Measurements from ENCODE around the gene LENG8. TPM values are rescaled to one million over a fixed set of nuclear protein-coding genes. Genes with fewer than 3 reads are reported as not detected.
A peak's percentile ranks its signal among the peaks of the same experiment; 100 is the strongest.

The LENG8 gene
- total and polyA plus RNA-seq, 2 of the 8 experiments (the other 6 are each of a cell fraction or from before 2014, with no cell fraction given), result 62.2 to 108 TPM

- no peak overlapping the region; the same call in 1 of the 2 replicates for H4K8ac ChIP-seq (ENCODE audit: extremely low read depth, insufficient read depth, low read length)
- no peak overlapping the region for H2BK120ac ChIP-seq (replicated peaks; ENCODE audit: low read depth, low read length)
- H2BK20ac ChIP-seq (ENCODE audit: low read length), result 0 out of 2 replicates have a peak overlapping the region, but pooled peaks have one; percentile 61
- ChIA-PET CTCF (ENCODE audit: partially characterized antibody) (interaction anchor here (0.6 to 7.4 kb wide), 7 partner anchors 12 to 1707 kb away, joined by 3 to 109 read pairs (median 10); partner anchors contain the start of gene LENG8), POLR2A (ENCODE audit: partially characterized antibody) (interaction anchor here (0.6 to 13.5 kb wide), 13 partner anchors 9 to 1278 kb away, joined by 3 to 133 read pairs (median 4); partner anchors contain the start of genes LENG8 and TTYH1)
- 47% methylated on average over 14 of the region's 15 CpGs; no CpG with 5 or more reads in 1 of the 2 experiments for WGBS, 2 experiments (ENCODE audit: extremely low coverage in 1 of 2, insufficient coverage in 1 of 2, insufficient read length in 1 of 2, insufficient replicate concordance in 2 of 2, low coverage in 1 of 2, low lambda C conversion rate in 2 of 2, missing lambda C conversion rate in 1 of 2)
- no peaks in the 10 kb centered on the region for H3K9me3 ChIP-seq (ENCODE audit: insufficient read depth in 2 of 2, low read depth in 1 of 2, low read length in 1 of 2)
- peaks cover 1% of the 10 kb centered on the region; the same call in 1 of the 2 replicates for H3K23me2 ChIP-seq (ENCODE audit: low read depth, low read length)
- H3K56ac ChIP-seq (replicated peaks; ENCODE audit: insufficient read length, low read depth, low read length), result no peak overlapping the region
- H3K4me3 ChIP-seq (ENCODE audit: extremely low read depth in 1 of 4, insufficient read depth in 2 of 4, low read depth in 3 of 4, low read length in 4 of 4), result peak overlapping the region in 1 of 4 experiments; percentile 20; a peak in 1 of 8 replicates
- H2BK5ac ChIP-seq (ENCODE audit: low read depth, low read length), result peak overlapping the region; percentile 81
- peaks cover 7% of the 10 kb centered on the region; the same call in 1 of the 2 replicates for H3K79me1 ChIP-seq (ENCODE audit: low read depth, low read length)
- peaks cover 0 to 6% (median 0%) of the 10 kb centered on the region in 4 experiments; a peak in 1 of 8 replicates for H3K36me3 ChIP-seq (ENCODE audit: control insufficient read depth in 2 of 4, insufficient read depth in 4 of 4, low read length in 3 of 4)
- no peak overlapping the region for H3K23ac ChIP-seq (ENCODE audit: insufficient read length)
- peak in 1 of 2 experiments; percentile 61 for DNase-seq (ENCODE audit: low read depth in 1 of 2, low spot score in 2 of 2)
- no peak overlapping the region for H3K27ac ChIP-seq (ENCODE audit: low read depth, low read length)
- peak overlapping the region; percentile 88; the same call in 1 of the 2 replicates for H2BK15ac ChIP-seq (ENCODE audit: low read length)
- H2BK12ac ChIP-seq (ENCODE audit: low read depth, low read length), result peak overlapping the region; percentile 84; the same call in 1 of the 2 replicates
- peaks cover 11 to 24% of the 10 kb centered on the region in 2 experiments for H4K20me1 ChIP-seq (replicated peaks in 1 of 2; ENCODE audit: control insufficient read depth in 1 of 2, insufficient read depth in 2 of 2, low read length in 2 of 2)
- no peak overlapping the region for H2AFZ ChIP-seq (ENCODE audit: low read length)
- peak overlapping the region; percentile 11 to 55; a peak in 3 of 4 replicates for H3K4me2 ChIP-seq (ENCODE audit: insufficient read depth in 1 of 2, low read depth in 2 of 2, low read length in 2 of 2)
- H3K27me3 ChIP-seq (replicated peaks in 1 of 4; ENCODE audit: control insufficient read depth in 3 of 4, extremely low read depth in 1 of 4, insufficient read depth in 3 of 4, low read length in 3 of 4), result peaks cover 0 to 2% (median 0%) of the 10 kb centered on the region in 4 experiments; a peak in 1 of 7 replicates
- FAIRE-seq, result no peak
- H2AK5ac ChIP-seq (ENCODE audit: low read depth, low read length), result no peak overlapping the region
- H3K14ac ChIP-seq (ENCODE audit: insufficient read length), result no peak overlapping the region
- peaks cover 0 to 28% (median 20%) of the 10 kb centered on the region in 4 experiments; a peak in 6 of 7 replicates for H3K4me1 ChIP-seq (replicated peaks in 1 of 4; ENCODE audit: control insufficient read depth in 3 of 4, insufficient read depth in 4 of 4, low read length in 3 of 4)
- H4K5ac ChIP-seq (ENCODE audit: insufficient read length, low read depth, low read length), result no peak overlapping the region
- no peaks in the 10 kb centered on the region for H3K79me2 ChIP-seq (ENCODE audit: control insufficient read depth in 1 of 2, insufficient read depth in 2 of 2, low read length in 2 of 2)
- H3K9ac ChIP-seq (replicated peaks in 1 of 4; ENCODE audit: extremely low read depth in 1 of 4, low read depth in 3 of 4, low read length in 3 of 4), result no peak overlapping the region
- H3K18ac ChIP-seq (ENCODE audit: extremely low read depth, low read length), result peak overlapping the region; percentile 83; the same call in 1 of the 2 replicates
- H3K4ac ChIP-seq (replicated peaks; ENCODE audit: insufficient read length, low read depth, low read length), result no peak overlapping the region
- peak overlapping the region; percentile 7 for H4K91ac ChIP-seq (replicated peaks; ENCODE audit: insufficient read length, low read length)
- no peak for TF ChIP-seq CEBPB (IDR thresholded peaks at IDR 0.05; ENCODE audit: low read depth, low read length)
- TF ChIP-seq RFX5 (IDR thresholded peaks at IDR 0.05; ENCODE audit: borderline replicate concordance, low read depth, low read length), result no peak
- no peak for TF ChIP-seq RXRA (IDR thresholded peaks at IDR 0.05; ENCODE audit: insufficient read depth, low read depth, low read length)
- TF ChIP-seq ATF2 (IDR thresholded peaks at IDR 0.05; ENCODE audit: low read length), result no peak
- TF ChIP-seq BACH1 (IDR thresholded peaks at IDR 0.05; ENCODE audit: low read length), result no peak
- TF ChIP-seq USF2 (IDR thresholded peaks at IDR 0.05; ENCODE audit: low read length), result no peak
- TF ChIP-seq EGR1 (IDR thresholded peaks at IDR 0.05; ENCODE audit: borderline replicate concordance, low read depth, low read length), result no peak
Observed at GRCh38 chr19:54436031-54436523, 12.9 kb upstream of the LENG8 start.

Data from H1 (cell line).